Right lobe of liver (tissue), 6 donors: Measurements from ENCODE around the gene RHEBL1. TPM values are rescaled to one million over a fixed set of nuclear protein-coding genes. Genes with fewer than 3 reads are reported as not detected.

ENCODE experiments used
- ATAC-seq, 4 donors: fragments of 200-7000 bp; cut with Tn5 transposase; one replicate each; pipeline ENCODE4 v1.9.1; 2020; ENCODE audit warnings: mild to moderate bottlenecking in 4 of 4, moderate library complexity in 4 of 4
- DNase-seq, 3 donors: peaks; one replicate each; pipeline ENCODE4 v3.0.0-alpha.2; 2020
- H3K27ac ChIP-seq, 3 donors: fragments of 200-600 bp; one replicate each; pipeline ENCODE4 v1.8.0; 2022
- H3K27me3 ChIP-seq, 2 donors: fragments of 200-600 bp; one replicate each; pipeline ENCODE4 v1.8.0; 2022
- H3K36me3 ChIP-seq, 4 donors: fragments of 200-600 bp; sonication (generic) in 1 of 4; one replicate each; pipeline versions ENCODE4 v1.5.1 to v1.8.0; 2017 to 2022; ENCODE audit warnings: control low read depth in 1 of 4
- H3K4me1 ChIP-seq, 4 donors: fragments of 200-600 bp; sonication (generic) in 1 of 4; one replicate each; pipeline versions ENCODE4 v1.5.1 to v1.8.0; 2017 to 2022; ENCODE audit warnings: control low read depth in 1 of 4
- H3K4me3 ChIP-seq, 3 donors: fragments of 200-600 bp; one replicate each; pipeline ENCODE4 v1.8.0; 2022
- H3K9me3 ChIP-seq, 4 donors: fragments of 200-600 bp; sonication (generic) in 1 of 4; one replicate each; pipeline versions ENCODE4 v1.5.1 to v1.8.0; 2017 to 2022; ENCODE audit warnings: control low read depth in 1 of 4
- CTCF ChIP-seq, 4 donors: fragments of 200-600 bp in 3 of 4; fragments of 450-650 bp in 1 of 4; IDR thresholded peaks; one replicate each; pipeline versions ENCODE4 v1.5.1 to v1.8.0; 2016 to 2022; ENCODE audit warnings: antibody characterized with exemption in 4 of 4, mild to moderate bottlenecking in 2 of 4
- POLR2A ChIP-seq: fragments of 450-650 bp; IDR thresholded peaks from one replicate; pipeline ENCODE4 v1.6.1; 2017; ENCODE audit warnings: antibody characterized with exemption, mild to moderate bottlenecking
- WGBS: methylation state at CpG from one replicate; pipeline ENCODE4 v1.1.6; 2018; ENCODE audit warnings: low coverage, low lambda C conversion rate; ENCODE audit not compliant: insufficient coverage; ENCODE audit errors: missing lambda C conversion rate; 5-methylcytosine and 5-hydroxymethylcytosine counted together
- intact Hi-C, 2 donors: fragments of 100-400 bp; cut with DNase I; formaldehyde crosslinking; loops; one replicate each; pipeline versions ENCODE4 v1.11.2 to v1.14.1; 2022
- total RNA-seq, 6 experiments: library from RNA; depleted of rRNA in 2 of 6; stranded (reverse); fragments of >200 nt in 2 of 6; fragmentation: NEBNext Ultra II Directional in 3 of 6; extraction: Animal tissue kit (Norgen Biotek cat#: 25700) in 3 of 6; gene quantifications; one replicate each; pipeline versions ENCODE4 v1.1.0 to v1.2.4, GENCODE V29; 2016 to 2023
- donor health status: DM: no; HTN: yes; CAD: no.
- donor health status: DM: no; HTN: no; CAD: no.
- donor health status: DM: no; HTN: no; CAD: no.
- donor health status: DM: no; HTN: yes; CAD: no.
- donor health status: DM: no; HTN: yes; CAD: no.

Gene RHEBL1
- total RNA-seq, 6 experiments from 2014 or later = 0.17 to 0.60 (median 0.43) TPM; not detected in 1

DNA sequence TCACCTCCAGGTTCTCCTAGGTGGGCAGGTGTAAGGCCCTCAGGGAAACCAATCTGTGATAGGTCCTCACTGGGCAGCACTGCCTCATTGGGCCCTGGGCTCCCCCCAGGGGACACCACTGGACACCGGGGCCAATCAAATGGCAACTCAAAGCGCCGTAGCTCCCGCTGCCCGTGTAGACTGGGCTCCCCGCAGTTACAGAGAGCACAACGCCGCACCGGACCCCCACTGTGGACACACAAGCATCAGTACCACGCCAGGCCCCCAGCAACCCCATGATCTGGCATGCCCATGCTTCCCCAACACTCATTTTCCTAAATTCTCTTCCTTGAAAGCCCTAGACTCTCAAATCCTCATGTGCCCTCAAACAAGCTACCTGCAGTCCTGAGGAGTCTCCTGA, 15.3 kb downstream of the RHEBL1 start:
- Histone ChIP-seq H3K4me1 (peaks cover 0 to 42% (median 14%) of the 10 kb centered on the region in 4 donors), H3K4me3 (no peak overlapping the region), H3K27ac (no peak overlapping the region), H3K36me3 (peaks cover 5 to 48% (median 25%) of the 10 kb centered on the region in 4 donors), H3K9me3 (no peaks in the 10 kb centered on the region), H3K27me3 (no peaks in the 10 kb centered on the region)
- ATAC-seq (no peak), DNase-seq (no peak)
- TF ChIP-seq POLR2A (no peak), CTCF (IDR thresholded peaks at IDR 0.05) (no peak)
- intact Hi-C loops = no loop called here
- WGBS = 74% methylated on average over 5 of the region's 10 CpGs

- peaks cover 0 to 42% (median 14%) of the 10 kb centered on the region in 4 donors for H3K4me1 ChIP-seq
- H3K27ac ChIP-seq = no peak overlapping the region
- WGBS = 92% methylated on average over 2 of the region's 5 CpGs
- no peak for ATAC-seq
- H3K27me3 ChIP-seq = no peaks in the 10 kb centered on the region
- DNase-seq = no peak
- H3K9me3 ChIP-seq = no peaks in the 10 kb centered on the region
- H3K4me3 ChIP-seq = no peak overlapping the region
- H3K36me3 ChIP-seq = peaks cover 5 to 52% (median 28%) of the 10 kb centered on the region in 4 donors
- TF ChIP-seq CTCF (IDR thresholded peaks at IDR 0.05) (no peak), POLR2A (no peak)
- intact Hi-C loops = no loop called here
These were observed 15.7 kb downstream of the RHEBL1 start for GRCh38 chr12:49054096-49054495.

- TF ChIP-seq CTCF (IDR thresholded peaks at IDR 0.05) (no peak), POLR2A (no peak)
- H3K27ac ChIP-seq = no peak overlapping the region
- DNase-seq = no peak
These were observed 17.1 kb downstream of the RHEBL1 start for GRCh38 chr12:49052451-49053208.

DNA sequence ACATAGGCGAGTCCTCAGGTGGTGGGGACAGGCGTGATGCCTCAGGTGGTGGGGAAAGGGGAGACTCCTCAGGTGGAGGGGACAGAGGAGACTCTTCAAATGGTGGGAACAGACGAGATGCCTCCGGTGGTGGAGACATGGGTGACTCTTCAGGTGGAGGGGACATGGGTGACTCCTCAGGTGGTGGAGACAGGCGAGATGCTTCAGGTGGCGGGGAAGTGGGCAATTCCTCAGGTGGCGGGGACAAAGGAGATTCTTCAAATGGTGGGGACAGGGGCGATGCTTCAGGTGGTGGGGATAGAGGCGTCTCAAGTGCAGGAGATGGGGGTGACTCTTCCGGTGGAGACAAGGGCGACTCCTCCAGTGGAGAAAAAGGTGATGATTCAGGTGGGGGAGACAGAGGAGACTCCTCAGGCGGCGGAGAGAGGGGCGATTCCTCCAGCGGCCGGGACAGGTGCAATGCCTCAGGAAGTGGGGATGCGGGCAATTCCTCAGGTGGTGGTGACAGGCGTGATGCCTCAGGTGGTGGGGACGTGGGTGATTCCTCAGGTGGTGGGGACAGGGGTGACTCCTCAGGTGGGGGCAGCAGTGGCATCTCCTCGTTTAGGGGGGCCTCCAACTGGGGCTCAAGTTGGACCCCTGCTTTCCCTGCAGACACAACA, 17.9 kb downstream of the RHEBL1 start:
- ATAC-seq (no peak), DNase-seq (no peak)
- H3K27me3 ChIP-seq = no peaks in the 10 kb centered on the region
- no peak for TF ChIP-seq CTCF (IDR thresholded peaks at IDR 0.05)
- no peak for TF ChIP-seq POLR2A
- no peak overlapping the region for H3K4me3 ChIP-seq
- intact Hi-C loops = no loop called here
- H3K9me3 ChIP-seq = no peaks in the 10 kb centered on the region
- WGBS = 92% methylated on average over 14 of the region's 20 CpGs
- H3K36me3 ChIP-seq = peaks cover 13 to 72% (median 43%) of the 10 kb centered on the region in 4 donors
- H3K27ac ChIP-seq = no peak overlapping the region
- peaks cover 0 to 22% (median 7%) of the 10 kb centered on the region in 4 donors for H3K4me1 ChIP-seq

More at GRCh38 chr12:49052451-49053208, 17.1 kb downstream of the RHEBL1 start:
- Histone ChIP-seq H3K4me1 (peaks cover 0 to 30% (median 10%) of the 10 kb centered on the region in 4 donors), H3K36me3 (peaks cover 13 to 67% (median 41%) of the 10 kb centered on the region in 4 donors), H3K27me3 (no peaks in the 10 kb centered on the region), H3K4me3 (no peak overlapping the region), H3K9me3 (no peaks in the 10 kb centered on the region)
- no peak for ATAC-seq
- 100% methylated on average over 2 of the region's 16 CpGs for WGBS
- intact Hi-C loops = no loop called here
